Neural progenitor cell (in vitro differentiated cells): Measurements from ENCODE around the gene GABBR1.
"Not testable (repeated sequence)": the region's sequence is repeated elsewhere in the genome, so short reads cannot be mapped to it uniquely, and the experiment has no call there.

Experiments used
- EZH2 ChIP-seq: fragments of 200-600 bp; sonication (generic); IDR thresholded peaks from 2 replicates; pipeline ENCODE4 v1.6.1; 2017; ENCODE audit warnings: antibody characterized with exemption, mild to moderate bottlenecking, moderate library complexity
- TF ChIP-seq, protein P1 (sequence below): fragments of 200-600 bp; sonication (generic); IDR thresholded peaks from 2 replicates; pipeline ENCODE4 v1.5.1; 2017; ENCODE audit warnings: antibody characterized with exemption, mild to moderate bottlenecking

DNA sequence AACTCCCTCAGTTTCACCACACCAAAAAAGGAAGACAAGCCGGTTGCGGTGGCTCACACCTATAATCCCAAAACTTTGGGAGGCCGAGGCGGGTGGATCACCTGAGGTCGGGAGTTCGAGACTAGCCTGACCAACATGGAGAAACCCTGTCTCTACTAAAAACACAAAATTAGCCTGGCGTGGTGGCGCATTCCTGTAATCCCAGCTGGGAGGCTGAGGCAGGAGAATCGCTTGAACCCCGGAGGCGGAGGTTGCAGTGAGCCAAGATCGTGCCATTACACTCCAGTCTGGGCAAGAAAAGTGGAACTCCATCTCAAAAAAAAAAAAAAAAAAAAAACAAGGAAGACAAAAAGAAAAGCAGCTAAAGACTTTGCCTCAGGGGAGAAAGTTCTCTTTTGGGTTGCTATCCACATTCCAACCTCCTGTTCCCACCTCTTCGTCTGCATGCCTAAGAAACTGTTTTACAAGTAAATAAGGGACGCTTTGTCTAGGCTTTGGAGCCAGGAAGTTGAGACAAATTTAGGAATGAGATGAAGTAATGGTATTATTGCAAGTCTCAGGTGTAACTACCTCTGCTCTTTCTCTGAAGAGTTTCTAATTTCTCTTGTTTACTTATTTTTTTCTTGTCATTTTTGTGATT, 28.6 kb upstream of the GABBR1 start:
- TF ChIP-seq, protein P1, sequence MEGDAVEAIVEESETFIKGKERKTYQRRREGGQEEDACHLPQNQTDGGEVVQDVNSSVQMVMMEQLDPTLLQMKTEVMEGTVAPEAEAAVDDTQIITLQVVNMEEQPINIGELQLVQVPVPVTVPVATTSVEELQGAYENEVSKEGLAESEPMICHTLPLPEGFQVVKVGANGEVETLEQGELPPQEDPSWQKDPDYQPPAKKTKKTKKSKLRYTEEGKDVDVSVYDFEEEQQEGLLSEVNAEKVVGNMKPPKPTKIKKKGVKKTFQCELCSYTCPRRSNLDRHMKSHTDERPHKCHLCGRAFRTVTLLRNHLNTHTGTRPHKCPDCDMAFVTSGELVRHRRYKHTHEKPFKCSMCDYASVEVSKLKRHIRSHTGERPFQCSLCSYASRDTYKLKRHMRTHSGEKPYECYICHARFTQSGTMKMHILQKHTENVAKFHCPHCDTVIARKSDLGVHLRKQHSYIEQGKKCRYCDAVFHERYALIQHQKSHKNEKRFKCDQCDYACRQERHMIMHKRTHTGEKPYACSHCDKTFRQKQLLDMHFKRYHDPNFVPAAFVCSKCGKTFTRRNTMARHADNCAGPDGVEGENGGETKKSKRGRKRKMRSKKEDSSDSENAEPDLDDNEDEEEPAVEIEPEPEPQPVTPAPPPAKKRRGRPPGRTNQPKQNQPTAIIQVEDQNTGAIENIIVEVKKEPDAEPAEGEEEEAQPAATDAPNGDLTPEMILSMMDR, result not testable (repeated sequence)
- not testable (repeated sequence) for TF ChIP-seq EZH2
